ENCODE measurements around the gene SGPP2.

- TF ChIP-seq CTCF (IDR thresholded peaks at IDR 0.05; ENCODE audit: borderline replicate concordance, extremely low read depth, low read length, poor library complexity, severe bottlenecking) (no peak), EZH2 (IDR thresholded peaks at IDR 0.05; ENCODE audit: borderline replicate concordance, low read depth, low read length, severe bottlenecking) (no peak)
Observed at GRCh38 chr2:222492683-222493082, 68.3 kb downstream of the SGPP2 start.
